Transverse colon (tissue), 4 donors: Measurements from ENCODE around the gene LIN52. TPM values are rescaled to one million over a fixed set of nuclear protein-coding genes. Genes with fewer than 3 reads are reported as not detected.

Experiments
- DNase-seq: peaks from one replicate; pipeline ENCODE4 v3.0.0-alpha.2; 2019
- H3K27ac ChIP-seq, 4 donors: fragments of 200-600 bp; sonication (generic); 2 replicates each; pipeline ENCODE4 v1.5.1; 2016 to 2018; ENCODE audit warnings: inconsistent platforms in 4 of 4
- H3K27me3 ChIP-seq: fragments of 200-600 bp; sonication (generic); 2 replicates; pipeline ENCODE4 v1.5.1; 2017; ENCODE audit warnings: inconsistent platforms
- H3K36me3 ChIP-seq, 4 donors: fragments of 200-600 bp; sonication (generic); 2 replicates each; pipeline ENCODE4 v1.5.1; 2017 to 2019; ENCODE audit warnings: inconsistent platforms in 4 of 4
- H3K4me1 ChIP-seq, 4 donors: fragments of 200-600 bp; sonication (generic); 2 replicates each; pipeline ENCODE4 v1.5.1; 2017 to 2020; ENCODE audit warnings: inconsistent platforms in 4 of 4
- H3K4me3 ChIP-seq, 4 donors: fragments of 200-600 bp; sonication (generic); 1 replicate in 1 of 4; 2 replicates in 3 of 4; pipeline versions ENCODE4 v1.5.1 to v1.6.1; 2017 to 2019; ENCODE audit warnings: inconsistent platforms in 4 of 4
- H3K9me3 ChIP-seq, 2 donors: fragments of 200-600 bp; sonication (generic); 2 replicates each; pipeline ENCODE4 v1.5.1; 2017 to 2019; ENCODE audit warnings: inconsistent platforms in 2 of 2
- EP300 ChIP-seq: sonication (generic); formaldehyde crosslinking; IDR thresholded peaks from one replicate; pipeline ENCODE4 v1.6.1; 2017; ENCODE audit warnings: antibody characterized with exemption, low read depth
- POLR2A ChIP-seq: fragments of 450-650 bp; IDR thresholded peaks from one replicate; pipeline ENCODE4 v1.6.1; 2016; ENCODE audit warnings: antibody characterized with exemption, mild to moderate bottlenecking, moderate library complexity
- POLR2AphosphoS5 ChIP-seq, 3 donors: sonication (generic); formaldehyde crosslinking; IDR thresholded peaks; one replicate each; pipeline ENCODE4 v1.6.1; 2016; ENCODE audit warnings: antibody characterized with exemption in 3 of 3
- WGBS, 2 donors: methylation state at CpG; one replicate each; pipeline ENCODE4 v1.1.5; 2018; ENCODE audit warnings: low coverage in 1 of 2; 5-methylcytosine and 5-hydroxymethylcytosine counted together
- in situ Hi-C, 4 donors: fragments of 200-750 bp; cut with MboI; loops; one replicate each; pipeline versions ENCODE4 v1.15.0 to v1.15.1; 2017; ENCODE audit warnings: low sequenced_read_pairs in 3 of 4, low pct_ligation_motif_present in 1 of 4, low pct_unique_long_range_greater_than_20kb in 1 of 4
- intact Hi-C: fragments of 100-400 bp; cut with DNase I; formaldehyde crosslinking; loops from one replicate; pipeline ENCODE4 v1.15.1; 2023; ENCODE audit warnings: low total_unique reads
- total RNA-seq, 4 donors: library from RNA; depleted of rRNA; stranded (reverse); fragments of >200 nt; gene quantifications; one replicate each; pipeline ENCODE4 v1.1.0, GENCODE V29; 2016
- TF ChIP-seq, protein P1 (sequence below), 5 experiments: fragments of 200-600 bp in 3 of 5; fragments of 450-650 bp in 2 of 5; sonication (generic) in 3 of 5; IDR thresholded peaks; 1 replicate in 2 of 5; 2 replicates in 3 of 5; pipeline ENCODE4 v1.5.1; 2016 to 2017; ENCODE audit warnings: antibody characterized with exemption in 5 of 5, inconsistent platforms in 3 of 5, mild to moderate bottlenecking in 2 of 5, moderate library complexity in 1 of 5

The LIN52 gene
- total RNA-seq, 4 donors from 2014 or later: 1.1 to 5.4 (median 4.6) TPM

DNA sequence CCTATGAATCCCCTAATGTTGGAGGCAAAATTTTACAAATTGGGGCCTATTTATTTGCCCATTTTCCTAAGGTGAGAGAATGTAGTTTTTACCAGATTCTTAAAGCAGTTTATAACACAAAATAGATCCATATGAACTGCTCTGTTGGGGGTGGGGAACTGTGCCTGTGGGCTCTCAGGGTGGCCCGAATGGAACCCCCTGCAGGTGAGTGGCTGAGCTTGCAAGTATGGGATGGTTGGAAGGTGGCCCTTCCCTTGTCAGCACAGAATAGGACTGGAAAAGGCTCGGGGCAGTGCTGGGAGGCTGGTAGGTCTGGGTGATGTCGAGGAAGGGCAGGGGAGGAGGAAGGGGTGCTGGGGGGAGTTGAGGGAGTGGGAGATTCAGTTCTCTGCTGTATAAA, 159.4 kb downstream of the LIN52 start:
- 25% methylated on average over 3 of the region's 3 CpGs; no CpG with 5 or more reads in 1 of the 2 donors for WGBS, 2 donors
- in situ Hi-C loops (no loop called here), intact Hi-C loops (no loop called here)
- TF ChIP-seq POLR2A (no peak), EP300 (no peak), POLR2AphosphoS5 (IDR thresholded peaks at IDR 0.05) (no peak)
- TF ChIP-seq, protein P1, sequence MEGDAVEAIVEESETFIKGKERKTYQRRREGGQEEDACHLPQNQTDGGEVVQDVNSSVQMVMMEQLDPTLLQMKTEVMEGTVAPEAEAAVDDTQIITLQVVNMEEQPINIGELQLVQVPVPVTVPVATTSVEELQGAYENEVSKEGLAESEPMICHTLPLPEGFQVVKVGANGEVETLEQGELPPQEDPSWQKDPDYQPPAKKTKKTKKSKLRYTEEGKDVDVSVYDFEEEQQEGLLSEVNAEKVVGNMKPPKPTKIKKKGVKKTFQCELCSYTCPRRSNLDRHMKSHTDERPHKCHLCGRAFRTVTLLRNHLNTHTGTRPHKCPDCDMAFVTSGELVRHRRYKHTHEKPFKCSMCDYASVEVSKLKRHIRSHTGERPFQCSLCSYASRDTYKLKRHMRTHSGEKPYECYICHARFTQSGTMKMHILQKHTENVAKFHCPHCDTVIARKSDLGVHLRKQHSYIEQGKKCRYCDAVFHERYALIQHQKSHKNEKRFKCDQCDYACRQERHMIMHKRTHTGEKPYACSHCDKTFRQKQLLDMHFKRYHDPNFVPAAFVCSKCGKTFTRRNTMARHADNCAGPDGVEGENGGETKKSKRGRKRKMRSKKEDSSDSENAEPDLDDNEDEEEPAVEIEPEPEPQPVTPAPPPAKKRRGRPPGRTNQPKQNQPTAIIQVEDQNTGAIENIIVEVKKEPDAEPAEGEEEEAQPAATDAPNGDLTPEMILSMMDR (IDR thresholded peaks at IDR 0.05): no peak
- Histone ChIP-seq H3K36me3 (no peaks in the 10 kb centered on the region), H3K27ac (no peak overlapping the region), H3K9me3 (no peaks in the 10 kb centered on the region), H3K27me3 (peaks cover 94% of the 10 kb centered on the region), H3K4me1 (peaks cover 14 to 27% (median 20%) of the 10 kb centered on the region in 4 donors), H3K4me3 (no peak overlapping the region)
- no peak for DNase-seq

DNA sequence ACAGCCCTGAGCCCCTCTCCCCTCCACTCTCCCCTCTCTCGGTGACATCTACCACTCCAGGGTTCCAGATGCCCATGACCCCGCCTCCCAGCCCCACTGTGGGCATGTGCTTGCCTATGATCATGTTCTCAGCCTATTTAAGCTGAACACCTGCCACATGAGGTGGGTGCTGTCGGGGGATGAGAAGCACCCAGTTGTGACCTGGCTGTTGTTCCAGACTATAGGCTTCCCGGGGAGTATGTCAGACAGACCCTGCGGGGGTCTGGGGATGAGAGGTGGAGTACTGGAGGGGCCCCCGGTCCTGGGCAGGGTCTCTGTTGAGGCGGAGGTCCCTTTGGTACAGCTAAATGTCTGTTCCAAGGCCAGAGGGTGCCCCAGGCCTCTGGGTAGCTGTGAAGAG, 160.5 kb downstream of the LIN52 start:
- H3K4me3 ChIP-seq: no peak overlapping the region
- H3K4me1 ChIP-seq: peaks cover 9 to 20% (median 15%) of the 10 kb centered on the region in 4 donors
- WGBS, 2 donors: 74% methylated on average over 7 of the region's 7 CpGs; no CpG with 5 or more reads in 1 of the 2 donors
- DNase-seq: no peak
- no peaks in the 10 kb centered on the region for H3K9me3 ChIP-seq
- no peak overlapping the region for H3K27ac ChIP-seq
- no peaks in the 10 kb centered on the region for H3K36me3 ChIP-seq
- peaks cover 82% of the 10 kb centered on the region for H3K27me3 ChIP-seq
- intact Hi-C loops: loop anchor here (5.0 kb wide), 1 partner anchor 133 kb away; no protein-coding TSS in a partner anchor
- in situ Hi-C loops: loop anchor here in 1 of 4 donors (5.0 kb wide), 1 partner anchor 128 kb away; no protein-coding TSS in a partner anchor
- TF ChIP-seq EP300 (no peak), POLR2AphosphoS5 (IDR thresholded peaks at IDR 0.05) (no peak), POLR2A (no peak)
- TF ChIP-seq, protein P1 (IDR thresholded peaks at IDR 0.05): no peak

DNA sequence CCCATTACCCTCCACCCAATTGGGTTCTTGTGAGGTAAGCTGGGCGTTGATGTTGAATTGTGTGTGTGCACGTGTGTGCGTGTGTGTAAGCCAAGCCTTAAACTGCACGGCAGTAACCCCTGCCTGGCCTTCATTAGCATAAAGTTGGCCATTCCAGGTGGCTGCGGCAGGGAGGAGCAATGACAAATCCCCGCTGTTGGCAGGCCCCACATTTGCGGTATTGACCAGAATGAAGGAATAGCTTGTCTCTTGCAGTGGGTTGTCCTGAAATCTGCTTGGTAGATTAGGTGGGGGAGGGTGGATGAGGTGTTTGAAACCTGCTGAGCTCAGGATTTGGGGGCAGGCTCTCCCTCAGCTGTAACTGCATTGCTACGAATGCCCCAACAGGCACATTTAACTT, 161.8 kb downstream of the LIN52 start:
- Histone ChIP-seq H3K36me3 (no peaks in the 10 kb centered on the region), H3K27me3 (peaks cover 74% of the 10 kb centered on the region), H3K9me3 (no peaks in the 10 kb centered on the region), H3K27ac (no peak overlapping the region), H3K4me1 (peaks cover 0 to 12% (median 4%) of the 10 kb centered on the region in 4 donors), H3K4me3 (no peak overlapping the region)
- no peak for TF ChIP-seq POLR2A
- no peak for TF ChIP-seq POLR2AphosphoS5 (IDR thresholded peaks at IDR 0.05)
- TF ChIP-seq, protein P1 (IDR thresholded peaks at IDR 0.05): no peak
- no peak for TF ChIP-seq EP300
- 47 to 75% methylated on average over 6 to 8 of the region's 8 CpGs for WGBS, 2 donors
- intact Hi-C loops: loop anchor here (5.0 kb wide), 1 partner anchor 134 kb away; no protein-coding TSS in a partner anchor
- in situ Hi-C loops: loop anchor here in 1 of 4 donors (5.0 kb wide), 1 partner anchor 129 kb away; no protein-coding TSS in a partner anchor
- DNase-seq: no peak

DNA sequence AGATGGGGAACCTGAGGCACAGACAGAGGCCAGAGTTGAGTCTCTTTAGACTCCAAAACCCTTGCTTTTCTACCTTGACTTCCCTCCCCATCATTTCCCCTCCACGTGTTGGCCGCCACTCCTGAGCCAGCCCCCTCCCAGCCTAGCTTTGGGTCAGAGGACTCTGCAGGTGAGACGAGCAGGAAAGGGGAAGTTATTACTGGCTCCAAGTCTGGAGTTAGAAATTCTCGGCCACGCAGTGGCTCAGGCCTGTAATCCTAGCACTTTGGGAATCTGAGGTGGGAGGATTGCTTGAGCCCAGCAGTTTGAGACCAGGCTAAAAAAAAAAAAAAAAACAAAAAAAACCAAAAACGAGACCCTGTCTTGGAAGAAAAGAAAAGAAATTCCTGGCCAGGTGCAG, 163.3 kb downstream of the LIN52 start:
- Histone ChIP-seq H3K4me3 (no peak overlapping the region), H3K27ac (no peak overlapping the region), H3K27me3 (peaks cover 65% of the 10 kb centered on the region), H3K4me1 (peaks cover 0 to 7% (median 2%) of the 10 kb centered on the region in 4 donors), H3K36me3 (no peaks in the 10 kb centered on the region), H3K9me3 (no peaks in the 10 kb centered on the region)
- TF ChIP-seq POLR2A: no peak
- TF ChIP-seq EP300: no peak
- TF ChIP-seq, protein P1 (IDR thresholded peaks at IDR 0.05): no peak
- no peak for TF ChIP-seq POLR2AphosphoS5 (IDR thresholded peaks at IDR 0.05)
- in situ Hi-C loops: loop anchor here in 1 of 4 donors (5.0 kb wide), 1 partner anchor 131 kb away; no protein-coding TSS in a partner anchor
- 56 to 63% methylated on average over 3 to 6 of the region's 6 CpGs for WGBS, 2 donors
- intact Hi-C loops: loop anchor here (5.0 kb wide), 1 partner anchor 136 kb away; no protein-coding TSS in a partner anchor
- DNase-seq: no peak
